Endometrium (tissue), 2 donors: Measurements from ENCODE around the gene GRID2.
"Not testable (repeated sequence)": the region's sequence is repeated elsewhere in the genome, so short reads cannot be mapped to it uniquely, and the experiment has no call there.

ENCODE experiments used
- FAIRE-seq: peaks from 2 replicates; lab custom pipeline; 2012; peaks lifted over from hg19 to GRCh38; lab: Jason Lieb, UNC
- donor health status: control.
- donor health status: control.

The GRID2 gene

DNA sequence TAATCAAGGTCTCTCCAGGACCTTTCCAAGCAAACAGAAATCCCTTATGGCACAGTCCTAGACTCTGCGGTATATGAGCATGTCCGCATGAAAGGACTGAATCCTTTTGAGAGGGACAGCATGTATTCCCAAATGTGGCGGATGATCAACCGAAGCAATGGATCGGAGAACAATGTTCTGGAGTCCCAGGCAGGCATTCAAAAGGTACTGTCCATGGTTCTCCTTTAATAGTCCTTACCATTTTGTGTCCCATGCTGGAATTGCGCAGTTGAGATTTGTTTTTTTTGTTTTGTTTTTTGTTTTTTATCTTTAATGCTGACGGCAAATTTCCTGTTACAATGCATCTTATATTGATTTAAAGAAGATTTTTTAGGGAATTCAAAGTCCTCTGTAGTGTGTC lies 1211.4 kb downstream of the GRID2 start:
- FAIRE-seq: no peak

DNA sequence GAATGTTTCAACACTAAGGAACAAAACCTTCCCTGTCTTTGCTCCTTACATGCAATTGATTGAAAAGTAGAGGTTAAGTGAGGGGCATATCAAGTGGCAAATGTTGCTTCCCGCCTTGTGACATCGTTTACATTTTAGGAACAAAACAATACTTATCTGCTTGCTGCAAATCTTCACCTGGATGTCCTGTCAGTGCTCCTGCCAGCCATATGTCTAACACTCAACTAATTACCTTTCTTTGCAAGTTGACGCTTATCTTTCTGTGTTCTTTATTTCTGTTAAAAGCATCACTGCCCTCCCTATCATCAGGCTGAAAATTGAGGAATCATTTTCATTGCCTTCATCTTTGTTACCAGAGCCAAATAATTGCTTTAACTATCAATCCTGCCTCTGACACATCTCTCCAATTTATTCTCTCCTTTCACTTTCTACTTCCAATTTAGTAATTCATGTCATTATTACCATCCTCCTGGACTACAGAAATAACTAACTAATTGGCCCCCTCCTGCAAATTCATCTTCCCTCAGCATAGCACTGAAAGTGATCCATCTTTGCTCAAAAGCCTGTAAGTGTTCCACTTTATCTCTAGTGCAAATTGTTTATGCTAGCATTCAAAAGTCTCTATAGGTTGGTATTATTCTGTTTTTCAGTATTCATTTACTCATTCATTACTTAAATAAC lies 1226.1 kb downstream of the GRID2 start:
- no peak for FAIRE-seq

GRCh38 chr4:93532234-93532633 lies 1228.5 kb downstream of the GRID2 start:
- FAIRE-seq: no peak

- FAIRE-seq: no peak
These were observed 1236.8 kb downstream of the GRID2 start for GRCh38 chr4:93540562-93540961.

DNA sequence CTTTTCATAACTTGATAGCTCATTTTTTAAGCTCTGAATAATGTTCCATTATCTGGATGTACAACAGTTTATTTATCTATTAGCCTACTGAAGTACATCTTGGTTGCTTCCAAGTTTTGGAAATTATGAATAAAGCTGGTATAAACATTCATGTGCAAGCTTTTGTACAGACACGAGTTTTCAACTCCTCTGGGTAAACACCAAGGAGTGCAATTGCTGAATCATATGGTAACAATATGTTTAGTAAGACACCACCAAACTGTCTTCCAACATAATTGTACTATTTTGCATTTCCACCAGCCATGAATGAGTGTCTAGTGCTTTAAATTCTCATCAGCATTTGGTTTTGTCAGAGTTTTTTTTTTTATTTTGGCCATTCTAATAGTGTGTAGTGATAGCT lies 1258.1 kb downstream of the GRID2 start:
- FAIRE-seq: no peak

- no peak for FAIRE-seq
These were observed 1265.0 kb downstream of the GRID2 start for GRCh38 chr4:93568758-93569157.

DNA sequence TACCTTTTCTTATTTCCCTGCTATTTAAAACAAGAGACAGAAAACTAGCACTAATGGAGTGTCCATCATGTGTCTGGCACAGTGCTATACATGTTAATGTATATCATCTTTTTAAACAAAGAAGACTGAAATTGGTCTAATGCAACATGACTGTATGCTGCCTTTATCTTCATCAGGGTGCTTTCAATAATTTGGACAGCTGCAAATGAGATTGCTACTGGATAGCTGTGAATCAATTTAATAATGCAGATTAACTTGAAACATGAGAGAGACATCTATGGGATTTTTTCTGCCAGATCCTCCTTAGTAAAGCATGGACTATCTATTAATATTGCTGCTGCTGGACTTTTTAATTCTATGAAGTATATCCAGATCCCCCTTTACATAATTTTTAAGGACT lies 1269.5 kb downstream of the GRID2 start:
- no peak for FAIRE-seq

DNA sequence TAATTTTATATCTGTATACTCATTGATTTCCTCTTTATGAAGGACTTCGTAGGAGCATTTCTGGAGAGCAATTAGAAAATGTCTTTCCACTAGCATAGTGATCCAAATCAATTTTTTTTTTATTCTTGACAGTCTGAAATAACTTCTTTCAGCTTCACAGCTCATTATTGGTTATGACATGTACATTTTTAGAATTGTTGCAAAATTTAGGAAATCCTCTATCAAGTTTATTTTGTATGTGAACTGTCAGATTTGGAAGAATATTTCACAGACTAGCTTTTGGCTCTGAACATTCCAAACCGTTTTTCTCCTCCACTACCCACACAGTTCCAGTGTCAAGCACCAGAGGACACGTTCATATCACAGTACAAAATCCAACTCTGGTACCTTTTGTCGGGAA lies 1275.2 kb downstream of the GRID2 start:
- no peak for FAIRE-seq

GRCh38 chr4:93605163-93605562 lies 1301.4 kb downstream of the GRID2 start:
- no peak for FAIRE-seq

- no peak for FAIRE-seq
These were observed 1313.8 kb downstream of the GRID2 start for GRCh38 chr4:93617606-93618005.

GRCh38 chr4:93633721-93634120 lies 1330.0 kb downstream of the GRID2 start:
- FAIRE-seq: no peak

DNA sequence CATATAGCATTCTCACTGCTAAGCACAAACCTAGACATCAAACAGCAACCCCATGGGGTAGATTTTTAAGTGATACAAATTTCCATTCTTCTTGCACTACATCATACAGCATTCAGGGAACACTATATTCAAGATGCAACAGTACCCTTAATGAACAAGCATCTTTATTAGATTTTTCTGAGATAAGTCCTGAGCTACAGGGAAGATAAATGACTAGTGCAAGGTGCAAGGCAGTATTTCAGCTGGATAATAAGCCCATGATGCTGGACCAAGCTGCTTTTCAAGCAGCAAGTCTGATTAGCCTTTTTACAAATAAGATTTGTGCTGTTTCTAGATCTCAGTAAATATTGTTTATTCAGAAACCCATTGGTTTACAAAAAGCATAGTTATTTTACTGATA lies 1332.2 kb downstream of the GRID2 start:
- no peak for FAIRE-seq

GRCh38 chr4:93645120-93645519 lies 1341.4 kb downstream of the GRID2 start:
- no peak for FAIRE-seq

- FAIRE-seq: no peak
These were observed 1342.6 kb downstream of the GRID2 start for GRCh38 chr4:93646233-93646930.

DNA sequence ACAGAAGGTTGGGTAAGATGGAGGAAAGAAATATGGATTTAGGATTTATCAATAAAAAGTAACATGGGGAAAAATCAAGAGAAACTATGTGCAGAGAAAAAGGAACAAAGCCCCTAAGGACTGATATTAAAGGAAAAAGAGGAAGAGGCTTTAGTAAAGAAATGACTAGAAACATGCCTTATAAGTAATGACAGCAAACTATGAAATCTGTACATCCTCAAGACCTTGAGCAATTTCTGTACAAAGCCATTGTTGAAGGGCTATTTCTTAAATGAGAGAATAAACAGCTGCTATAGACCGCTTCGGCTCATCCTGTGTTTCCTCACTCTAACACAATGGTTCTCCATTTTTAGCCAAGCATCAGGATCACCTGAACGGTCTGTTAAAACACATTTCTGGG lies 1344.5 kb downstream of the GRID2 start:
- no peak for FAIRE-seq

DNA sequence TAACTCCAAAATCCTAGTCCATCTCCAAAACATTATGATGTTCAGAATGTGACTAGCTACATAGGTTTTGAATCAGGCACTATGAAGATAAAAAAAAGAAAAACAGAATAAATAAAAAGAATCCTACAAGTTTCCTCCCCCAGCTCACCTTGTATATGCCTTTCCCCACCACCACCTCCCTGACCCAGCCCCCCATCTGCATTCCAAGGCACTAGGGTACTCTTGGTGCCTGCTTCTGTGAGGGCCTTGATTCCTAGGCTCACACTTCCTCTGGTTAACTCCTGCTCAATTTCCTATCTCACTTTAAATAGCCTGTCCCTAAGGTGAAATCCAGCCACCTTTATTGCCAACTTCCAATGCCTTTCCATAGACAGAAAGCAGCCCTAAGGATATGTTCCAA lies 1346.1 kb downstream of the GRID2 start:
- no peak for FAIRE-seq

- FAIRE-seq: no peak
These were observed 1350.4 kb downstream of the GRID2 start for GRCh38 chr4:93654211-93654610.

DNA sequence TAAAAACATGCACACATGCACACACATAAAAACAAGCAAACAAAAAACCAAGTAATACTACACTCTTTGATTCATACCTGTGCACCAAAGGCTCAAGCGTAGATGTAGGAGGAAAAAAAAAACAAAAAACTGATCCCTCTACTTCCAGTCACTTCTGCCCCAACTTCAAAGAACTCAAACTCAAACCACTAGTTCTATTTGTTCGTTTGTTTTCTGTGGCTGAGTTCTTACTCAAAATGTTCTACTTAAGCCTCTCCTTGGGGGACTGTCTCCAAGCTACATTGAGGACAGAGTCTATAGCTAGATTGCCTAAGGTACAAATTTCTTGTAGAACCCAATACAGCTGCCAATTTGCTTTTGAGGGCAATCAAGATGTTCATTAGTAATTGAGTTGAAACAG lies 1353.8 kb downstream of the GRID2 start:
- FAIRE-seq: no peak

GRCh38 chr4:93658443-93658842 lies 1354.7 kb downstream of the GRID2 start:
- FAIRE-seq: no peak

- FAIRE-seq: no peak
These were observed 1355.9 kb downstream of the GRID2 start for GRCh38 chr4:93659629-93660028.

DNA sequence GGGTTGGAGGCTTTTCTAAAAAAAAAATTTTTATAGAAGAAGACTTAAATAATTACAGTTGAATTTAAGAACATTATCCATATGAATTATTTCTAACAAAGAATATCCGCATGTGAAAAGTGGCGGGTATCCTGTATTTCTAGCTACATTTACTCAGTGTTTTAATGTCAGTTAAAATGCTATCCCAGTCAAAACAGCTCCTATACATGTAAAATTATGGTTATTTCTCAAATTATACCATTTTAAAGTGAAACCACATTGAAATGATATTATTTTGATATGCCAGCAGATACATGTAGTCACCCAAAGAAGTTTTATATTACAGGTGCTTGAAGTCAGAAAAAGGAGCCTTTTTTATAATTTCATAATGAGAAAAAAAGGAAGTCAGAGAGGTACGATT lies 1356.3 kb downstream of the GRID2 start:
- no peak for FAIRE-seq

DNA sequence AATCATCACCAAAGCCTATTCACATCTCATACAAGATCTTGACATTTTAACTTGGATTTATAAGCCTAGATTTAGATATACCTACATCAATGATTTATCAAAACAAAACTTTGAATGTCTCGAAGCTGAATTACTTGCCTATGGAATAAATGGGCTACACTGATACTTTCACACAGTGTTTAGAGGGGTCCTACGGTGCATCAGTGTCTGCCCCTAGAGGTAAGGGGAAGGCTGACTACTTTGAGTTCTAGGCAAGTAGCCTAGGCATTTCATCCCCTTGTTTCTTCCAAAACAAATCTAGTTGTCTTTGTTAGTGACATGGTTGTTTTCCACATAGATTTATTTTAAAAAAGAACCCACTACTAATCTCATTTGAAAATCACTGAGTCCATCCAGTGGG lies 1366.7 kb downstream of the GRID2 start:
- no peak for FAIRE-seq

- FAIRE-seq: no peak
These were observed 1367.3 kb downstream of the GRID2 start for GRCh38 chr4:93671093-93671492.

DNA sequence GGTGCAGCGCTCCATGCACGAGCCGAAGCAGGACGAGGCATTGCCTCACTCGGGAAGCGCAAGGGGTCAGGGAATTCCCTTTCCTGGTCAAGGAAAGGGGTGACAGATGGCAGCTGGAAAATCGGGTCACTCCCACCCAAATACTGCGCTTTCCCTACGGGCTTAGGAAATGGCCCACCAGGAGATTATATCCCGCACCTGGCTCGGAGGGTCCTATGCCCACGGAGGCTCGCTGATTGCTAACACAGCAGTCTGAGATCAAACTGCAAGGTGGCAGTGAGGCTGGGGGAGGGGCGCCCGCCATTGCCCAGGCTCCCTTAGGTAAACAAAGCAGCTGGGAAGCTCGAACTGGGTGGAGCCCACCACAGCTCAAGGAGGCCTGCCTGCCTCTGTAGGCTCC lies 1373.2 kb downstream of the GRID2 start:
- FAIRE-seq: not testable (repeated sequence)
